Lower leg skin (tissue), 3 donors: Measurements from ENCODE around the gene F13A1.

Source experiments
- POLR2A ChIP-seq, 2 donors: fragments of 450-650 bp; IDR thresholded peaks; one replicate each; pipeline ENCODE4 v1.6.1; 2016 to 2017; ENCODE audit warnings: antibody characterized with exemption in 2 of 2, mild to moderate bottlenecking in 1 of 2, moderate library complexity in 1 of 2
- TF ChIP-seq, protein P1 (sequence below), 3 donors: fragments of 450-650 bp; IDR thresholded peaks; one replicate each; pipeline ENCODE4 v1.5.1; 2016; ENCODE audit warnings: antibody characterized with exemption in 3 of 3, mild to moderate bottlenecking in 3 of 3, moderate library complexity in 2 of 3

- TF ChIP-seq, protein P1, sequence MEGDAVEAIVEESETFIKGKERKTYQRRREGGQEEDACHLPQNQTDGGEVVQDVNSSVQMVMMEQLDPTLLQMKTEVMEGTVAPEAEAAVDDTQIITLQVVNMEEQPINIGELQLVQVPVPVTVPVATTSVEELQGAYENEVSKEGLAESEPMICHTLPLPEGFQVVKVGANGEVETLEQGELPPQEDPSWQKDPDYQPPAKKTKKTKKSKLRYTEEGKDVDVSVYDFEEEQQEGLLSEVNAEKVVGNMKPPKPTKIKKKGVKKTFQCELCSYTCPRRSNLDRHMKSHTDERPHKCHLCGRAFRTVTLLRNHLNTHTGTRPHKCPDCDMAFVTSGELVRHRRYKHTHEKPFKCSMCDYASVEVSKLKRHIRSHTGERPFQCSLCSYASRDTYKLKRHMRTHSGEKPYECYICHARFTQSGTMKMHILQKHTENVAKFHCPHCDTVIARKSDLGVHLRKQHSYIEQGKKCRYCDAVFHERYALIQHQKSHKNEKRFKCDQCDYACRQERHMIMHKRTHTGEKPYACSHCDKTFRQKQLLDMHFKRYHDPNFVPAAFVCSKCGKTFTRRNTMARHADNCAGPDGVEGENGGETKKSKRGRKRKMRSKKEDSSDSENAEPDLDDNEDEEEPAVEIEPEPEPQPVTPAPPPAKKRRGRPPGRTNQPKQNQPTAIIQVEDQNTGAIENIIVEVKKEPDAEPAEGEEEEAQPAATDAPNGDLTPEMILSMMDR (IDR thresholded peaks at IDR 0.05) = no peak
- no peak for TF ChIP-seq POLR2A (IDR thresholded peaks at IDR 0.05)
Measured at GRCh38 chr6:6256259-6256658, 64.2 kb downstream of the F13A1 start.
